Large intestine (tissue), 3 donors: ENCODE results near the gene IGSF1. TPM values are rescaled to one million over a fixed set of nuclear protein-coding genes. Genes with fewer than 3 reads are reported as not detected.

ENCODE experiments used
- DNase-seq, 2 donors: peaks; one replicate each; pipeline versions ENCODE4 v3.0.0 to v3.0.0-alpha.2; 2013
- H3K27ac ChIP-seq: one replicate; pipeline ENCODE4 v1.5.1; 2013; ENCODE audit warnings: low read length
- H3K27me3 ChIP-seq: 2 replicates; pipeline ENCODE4 v1.6.1; 2013; ENCODE audit warnings: low read length; ENCODE audit not compliant: control insufficient read depth, insufficient read depth
- H3K36me3 ChIP-seq: 2 replicates; pipeline ENCODE4 v1.6.1; 2013; ENCODE audit warnings: low read length; ENCODE audit not compliant: control insufficient read depth, insufficient read depth
- H3K4me1 ChIP-seq: one replicate; pipeline ENCODE4 v1.6.1; 2013; ENCODE audit warnings: low read length; ENCODE audit not compliant: control insufficient read depth, insufficient read depth
- H3K4me3 ChIP-seq: one replicate; pipeline ENCODE4 v1.5.1; 2013; ENCODE audit warnings: low read length
- H3K9me3 ChIP-seq: one replicate; pipeline ENCODE4 v1.6.1; 2013; ENCODE audit warnings: mild to moderate bottlenecking, low read depth, low read length, moderate library complexity; ENCODE audit not compliant: control insufficient read depth
- whole genome bisulfite sequencing: methylation state at CpG from one replicate; pipeline ENCODE4 v1.1.5; 2013; ENCODE audit warnings: low lambda C conversion rate; ENCODE audit not compliant: insufficient coverage; 5-methylcytosine and 5-hydroxymethylcytosine counted together
- polyA plus RNA-seq: library from polyadenylated mRNA; unstranded; fragments of 120-200 nt; gene quantifications from one replicate; pipeline ENCODE4 v1.2.1, GENCODE V29; 2013

Gene IGSF1
- polyA plus RNA-seq, 1 donor, result 12.3 TPM

DNA sequence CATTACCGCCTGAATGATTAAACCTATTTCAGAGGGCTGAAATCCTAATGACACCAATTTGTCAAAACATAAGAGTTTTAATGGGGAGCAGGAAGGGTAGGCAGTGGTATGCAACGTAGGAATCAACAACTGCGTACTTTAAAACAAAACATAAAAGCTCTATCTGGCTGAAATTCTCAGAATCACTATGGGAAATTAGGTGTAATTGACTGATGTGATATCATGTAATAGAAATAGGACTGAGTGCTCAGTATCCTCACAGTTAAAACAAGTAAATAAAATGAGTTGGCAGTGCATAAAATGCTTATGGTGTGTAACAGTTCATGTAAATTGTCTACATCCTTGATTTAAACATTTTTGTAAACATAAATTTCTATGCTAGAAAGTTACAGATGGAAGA, 13.6 kb upstream of the IGSF1 start:
- Histone ChIP-seq H3K4me3 (no peak overlapping the region), H3K27me3 (no peaks in the 10 kb centered on the region), H3K36me3 (no peaks in the 10 kb centered on the region), H3K27ac (no peak overlapping the region), H3K4me1 (no peaks in the 10 kb centered on the region), H3K9me3 (no peaks in the 10 kb centered on the region)
- WGBS, result no CpG with 5 or more reads among the region's 3 CpGs
- no peak for DNase-seq

DNA sequence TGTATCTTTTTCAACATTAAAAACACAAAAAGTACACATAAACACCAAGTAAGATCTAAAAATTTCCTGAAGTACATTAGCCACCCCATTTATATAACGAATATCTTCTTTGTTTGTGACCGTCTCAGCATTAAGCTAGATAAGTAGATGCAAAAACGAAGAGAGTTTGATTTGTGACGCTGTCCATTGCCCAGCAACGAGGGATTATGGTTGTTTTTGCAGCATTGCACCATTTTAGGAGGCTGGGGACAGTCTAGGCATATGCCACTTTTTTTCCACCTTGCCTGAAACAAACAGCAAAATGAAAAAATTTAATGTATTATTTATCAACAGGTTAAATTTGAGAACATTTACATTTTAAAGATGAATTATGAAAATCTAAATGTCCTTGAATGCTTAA, 12.0 kb upstream of the IGSF1 start:
- Histone ChIP-seq H3K4me1 (no peaks in the 10 kb centered on the region), H3K27me3 (no peaks in the 10 kb centered on the region), H3K36me3 (no peaks in the 10 kb centered on the region), H3K9me3 (no peaks in the 10 kb centered on the region), H3K4me3 (no peak overlapping the region), H3K27ac (no peak overlapping the region)
- DNase-seq, result no peak
- WGBS, result 60% methylated on average over 2 of the region's 5 CpGs

DNA sequence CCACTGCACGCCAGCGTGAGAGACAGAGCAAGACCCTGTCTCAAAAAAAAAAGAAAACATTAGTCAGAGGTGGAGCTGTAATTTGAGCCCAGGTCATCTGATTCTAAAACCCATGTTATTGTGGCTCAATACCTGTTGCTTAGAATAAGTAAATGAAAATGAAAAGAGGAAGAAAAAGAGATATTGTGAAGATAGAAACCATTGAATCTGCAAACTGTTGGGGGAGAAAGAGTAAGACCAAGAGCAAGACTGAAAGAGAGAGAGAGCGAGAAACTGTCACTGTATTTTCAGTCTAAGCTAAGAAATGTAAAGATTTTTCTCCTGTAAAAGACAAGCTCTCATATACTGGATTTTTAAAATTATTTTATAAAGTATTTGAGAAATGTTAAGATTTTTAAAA, 9.7 kb upstream of the IGSF1 start:
- Histone ChIP-seq H3K27ac (no peak overlapping the region), H3K27me3 (no peaks in the 10 kb centered on the region), H3K4me1 (no peaks in the 10 kb centered on the region), H3K36me3 (no peaks in the 10 kb centered on the region), H3K9me3 (no peaks in the 10 kb centered on the region), H3K4me3 (no peak overlapping the region)
- WGBS, result 100% methylated on average over 1 of the region's 3 CpGs
- DNase-seq, result no peak

DNA sequence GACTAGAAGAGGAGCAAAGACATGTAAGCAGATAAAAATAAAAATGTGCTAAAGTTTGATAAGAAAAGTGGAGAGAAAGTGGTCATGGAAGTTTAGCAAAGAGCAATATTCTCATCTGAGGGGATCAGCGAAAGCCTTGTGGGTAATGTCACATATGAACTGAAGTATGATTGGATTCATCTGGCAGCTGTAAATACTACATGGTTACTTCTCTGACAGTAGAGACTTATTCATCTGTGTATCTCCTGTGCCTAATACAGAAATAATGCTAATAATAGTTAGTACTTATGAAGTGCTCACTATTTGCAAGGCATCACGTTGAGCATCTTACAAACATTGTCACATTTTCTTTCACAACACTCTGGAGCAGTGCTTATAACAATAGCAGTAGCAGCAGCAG, 8.9 kb upstream of the IGSF1 start:
- DNase-seq, result no peak
- no peaks in the 10 kb centered on the region for H3K36me3 ChIP-seq
- no peak overlapping the region for H3K27ac ChIP-seq
- no CpG with 5 or more reads among the region's 2 CpGs for WGBS
- no peaks in the 10 kb centered on the region for H3K27me3 ChIP-seq
- H3K9me3 ChIP-seq, result no peaks in the 10 kb centered on the region
- H3K4me3 ChIP-seq, result no peak overlapping the region
- no peaks in the 10 kb centered on the region for H3K4me1 ChIP-seq

DNA sequence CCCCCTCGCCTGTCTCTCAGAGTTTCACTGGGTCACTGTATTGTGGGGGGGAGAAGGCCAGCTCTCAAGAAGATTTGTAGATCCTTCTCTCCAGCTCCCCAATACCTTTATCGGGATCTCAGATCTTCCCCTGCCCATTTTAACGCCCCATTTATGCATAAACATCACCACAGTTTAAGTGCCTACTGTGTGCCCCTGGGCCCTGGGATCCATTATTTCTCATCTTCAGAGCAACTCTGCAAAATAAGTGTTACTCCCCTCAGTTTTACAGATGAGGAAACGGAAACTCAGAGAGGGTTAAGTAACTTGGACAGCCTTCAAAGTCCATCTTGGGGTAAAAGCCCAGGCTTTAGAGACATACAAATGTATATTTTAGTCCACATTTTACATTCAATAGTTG, 421 bp upstream of the IGSF1 start:
- Histone ChIP-seq H3K27ac (no peak overlapping the region), H3K4me1 (peaks cover 8% of the 10 kb centered on the region), H3K9me3 (no peaks in the 10 kb centered on the region), H3K4me3 (no peak overlapping the region), H3K36me3 (no peaks in the 10 kb centered on the region), H3K27me3 (no peaks in the 10 kb centered on the region)
- no CpG with 5 or more reads among the region's 4 CpGs for WGBS
- no peak for DNase-seq

DNA sequence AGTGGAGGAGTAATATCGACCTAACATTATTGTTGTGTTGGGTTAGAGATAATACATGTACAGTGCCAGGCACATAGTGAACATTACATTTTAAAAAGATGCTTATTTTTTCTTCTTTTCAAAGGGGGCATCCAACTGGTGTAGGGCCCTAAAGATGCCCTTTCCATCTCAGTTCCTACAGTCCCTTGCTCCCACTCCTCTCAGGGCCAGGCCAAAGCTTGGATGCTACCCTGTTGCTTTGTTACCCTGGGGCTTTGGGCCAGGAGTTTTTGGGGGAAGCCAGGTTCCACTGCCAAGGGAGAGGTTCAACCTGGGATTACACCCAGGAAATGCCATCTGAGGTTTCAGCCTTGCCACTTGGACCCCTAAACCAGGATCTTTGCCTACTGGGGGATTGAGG, 918 bp downstream of the IGSF1 start:
- no peak for DNase-seq
- Histone ChIP-seq H3K4me1 (peaks cover 8% of the 10 kb centered on the region), H3K4me3 (no peak overlapping the region), H3K27me3 (no peaks in the 10 kb centered on the region), H3K36me3 (no peaks in the 10 kb centered on the region), H3K9me3 (no peaks in the 10 kb centered on the region), H3K27ac (no peak overlapping the region)
- WGBS, result no CpG with 5 or more reads among the region's 1 CpG

DNA sequence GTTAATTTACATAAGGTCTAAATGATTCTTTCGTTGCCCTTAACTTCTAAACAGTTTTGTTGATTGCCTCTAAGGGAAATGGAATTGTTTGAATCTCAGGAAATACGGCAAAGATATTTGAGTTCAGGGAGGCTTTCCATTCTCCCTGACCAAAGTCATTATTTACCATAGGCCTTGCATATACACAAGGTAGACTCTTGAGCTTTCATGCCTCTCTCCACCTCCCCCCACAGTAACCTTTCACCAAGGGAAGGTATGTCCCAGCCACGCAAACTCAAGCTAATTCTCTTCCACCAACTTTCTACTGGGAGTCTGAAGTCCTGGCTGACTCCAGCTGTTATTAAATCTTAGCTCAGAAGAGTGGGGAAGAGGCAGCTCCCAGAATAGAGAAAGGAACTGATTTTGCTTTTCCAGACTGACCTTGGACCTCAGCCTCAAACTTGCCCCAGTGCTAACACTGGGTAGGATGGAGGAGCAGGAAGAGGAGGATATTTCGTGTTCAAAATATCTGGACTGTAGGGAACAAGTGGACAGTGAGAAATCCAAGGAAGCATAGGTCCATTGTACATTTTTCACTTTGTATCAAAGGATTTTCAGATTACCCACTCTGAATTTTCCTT, 1.4 kb downstream of the IGSF1 start:
- Histone ChIP-seq H3K27ac (no peak overlapping the region), H3K9me3 (no peaks in the 10 kb centered on the region), H3K27me3 (no peaks in the 10 kb centered on the region), H3K36me3 (no peaks in the 10 kb centered on the region), H3K4me3 (no peak overlapping the region), H3K4me1 (peaks cover 8% of the 10 kb centered on the region)
- peak; percentile 16 to 66 for DNase-seq
- WGBS, result no CpG with 5 or more reads among the region's 4 CpGs

DNA sequence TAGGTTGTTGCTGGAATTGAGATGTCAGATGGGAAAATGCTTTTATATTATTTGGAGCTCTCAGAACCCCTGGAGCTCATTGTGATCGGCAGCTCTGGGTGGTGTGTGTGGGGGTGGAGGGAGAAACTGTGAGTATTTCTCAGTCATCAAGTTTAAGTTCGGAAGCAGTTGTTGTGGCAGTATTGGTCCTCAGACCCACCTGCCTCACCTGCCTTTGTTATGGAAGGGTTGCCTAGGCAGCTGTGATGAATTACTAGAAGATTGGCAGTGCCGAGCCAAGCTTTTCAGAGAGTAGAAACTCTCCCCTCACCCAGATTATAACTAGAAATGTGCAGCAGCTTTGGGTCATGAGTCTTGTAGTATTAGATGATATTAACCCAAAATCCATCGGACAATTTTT, 9.5 kb downstream of the IGSF1 start:
- H3K36me3 ChIP-seq, result no peaks in the 10 kb centered on the region
- H3K27me3 ChIP-seq, result no peaks in the 10 kb centered on the region
- no peak overlapping the region for H3K27ac ChIP-seq
- H3K9me3 ChIP-seq, result no peaks in the 10 kb centered on the region
- no CpG with 5 or more reads among the region's 4 CpGs for WGBS
- no peak for DNase-seq
- no peak overlapping the region for H3K4me3 ChIP-seq
- no peaks in the 10 kb centered on the region for H3K4me1 ChIP-seq

DNA sequence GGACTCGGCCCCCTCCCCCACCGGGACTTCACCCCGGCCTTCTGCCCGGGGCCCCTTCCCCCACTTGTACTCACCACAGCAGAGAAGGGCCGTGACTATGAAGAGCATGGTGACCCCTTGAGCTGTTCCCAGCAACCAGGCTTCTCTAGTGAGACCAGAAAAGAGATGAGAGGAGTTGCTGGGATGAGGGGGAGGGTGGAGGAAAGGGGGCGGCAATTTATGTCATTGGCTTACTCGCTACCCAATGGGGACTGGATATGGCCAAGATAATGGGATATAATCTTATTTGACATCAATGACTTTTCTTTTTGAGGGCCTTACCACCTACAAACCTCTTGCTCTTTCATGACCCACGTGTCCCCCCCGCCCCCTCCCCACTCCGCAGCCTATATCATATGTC, 9.9 kb downstream of the IGSF1 start:
- DNase-seq, result no peak
- no peaks in the 10 kb centered on the region for H3K36me3 ChIP-seq
- no CpG with 5 or more reads among the region's 10 CpGs for WGBS

DNA sequence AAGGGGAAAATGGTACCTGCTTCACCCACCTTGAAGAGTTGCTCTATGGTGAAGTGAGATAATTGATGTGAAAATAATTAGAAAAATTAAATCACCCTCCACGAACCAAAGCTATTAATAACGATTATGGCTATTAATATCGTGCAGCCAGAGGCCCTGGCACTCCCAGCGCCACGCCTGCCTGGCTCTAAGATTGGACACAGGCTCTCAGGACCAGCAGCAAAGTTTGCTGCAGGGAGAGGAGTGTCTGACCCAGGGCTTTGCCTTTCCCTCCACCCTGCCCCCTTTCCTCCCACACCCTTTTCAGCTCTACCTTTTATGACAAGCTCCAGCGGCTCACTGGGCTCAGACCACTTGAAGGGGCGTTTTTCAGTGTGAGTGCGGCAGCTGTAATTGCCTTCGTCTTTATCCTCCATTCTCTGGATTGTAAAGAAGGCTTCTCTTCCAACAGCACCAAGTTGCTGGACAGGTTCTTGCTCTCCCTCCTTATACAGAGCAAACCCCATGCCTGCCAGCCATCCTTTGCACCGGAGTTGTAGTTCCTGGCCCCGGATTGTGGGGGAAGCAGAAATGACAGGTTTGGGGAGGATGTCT, 11.5 kb downstream of the IGSF1 start:
- Histone ChIP-seq H3K9me3 (no peaks in the 10 kb centered on the region), H3K36me3 (no peaks in the 10 kb centered on the region), H3K4me1 (peaks cover 7% of the 10 kb centered on the region), H3K4me3 (no peak overlapping the region), H3K27ac (no peak overlapping the region), H3K27me3 (no peaks in the 10 kb centered on the region)
- peak in 1 of 2 donors; percentile 23 for DNase-seq
- WGBS, result no CpG with 5 or more reads among the region's 11 CpGs

More for the DNA sequence above, 9.9 kb downstream of the IGSF1 start:
- Histone ChIP-seq H3K27ac (no peak overlapping the region), H3K4me3 (no peak overlapping the region), H3K9me3 (no peaks in the 10 kb centered on the region), H3K27me3 (no peaks in the 10 kb centered on the region), H3K4me1 (no peaks in the 10 kb centered on the region)

DNA sequence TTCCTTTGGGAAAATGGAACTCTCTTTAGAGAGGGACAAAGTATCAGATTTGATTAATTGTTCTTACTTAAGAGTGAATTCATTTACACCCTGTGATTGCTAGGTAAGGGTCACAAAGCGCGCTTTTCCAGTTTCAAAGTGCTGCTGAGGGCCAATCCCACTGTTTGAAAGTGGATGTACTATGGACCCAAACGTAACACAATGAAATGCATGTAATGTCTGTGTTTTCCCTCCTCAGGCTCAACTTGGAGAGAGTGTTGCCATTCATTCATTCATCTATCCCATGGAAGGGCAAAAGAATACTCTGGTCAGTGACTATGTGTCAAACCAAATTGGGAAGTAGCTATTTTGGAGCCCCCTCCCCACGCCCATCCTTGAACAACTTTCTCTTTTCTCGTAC, 16.1 kb downstream of the IGSF1 start:
- Histone ChIP-seq H3K4me3 (no peak overlapping the region), H3K27ac (no peak overlapping the region), H3K36me3 (no peaks in the 10 kb centered on the region), H3K4me1 (peaks cover 13% of the 10 kb centered on the region), H3K27me3 (no peaks in the 10 kb centered on the region), H3K9me3 (no peaks in the 10 kb centered on the region)
- no CpG with 5 or more reads among the region's 5 CpGs for WGBS
- DNase-seq, result peak; percentile 21 to 52
